Measurements from ENCODE around the gene DERL2.

The DERL2 gene

DNA sequence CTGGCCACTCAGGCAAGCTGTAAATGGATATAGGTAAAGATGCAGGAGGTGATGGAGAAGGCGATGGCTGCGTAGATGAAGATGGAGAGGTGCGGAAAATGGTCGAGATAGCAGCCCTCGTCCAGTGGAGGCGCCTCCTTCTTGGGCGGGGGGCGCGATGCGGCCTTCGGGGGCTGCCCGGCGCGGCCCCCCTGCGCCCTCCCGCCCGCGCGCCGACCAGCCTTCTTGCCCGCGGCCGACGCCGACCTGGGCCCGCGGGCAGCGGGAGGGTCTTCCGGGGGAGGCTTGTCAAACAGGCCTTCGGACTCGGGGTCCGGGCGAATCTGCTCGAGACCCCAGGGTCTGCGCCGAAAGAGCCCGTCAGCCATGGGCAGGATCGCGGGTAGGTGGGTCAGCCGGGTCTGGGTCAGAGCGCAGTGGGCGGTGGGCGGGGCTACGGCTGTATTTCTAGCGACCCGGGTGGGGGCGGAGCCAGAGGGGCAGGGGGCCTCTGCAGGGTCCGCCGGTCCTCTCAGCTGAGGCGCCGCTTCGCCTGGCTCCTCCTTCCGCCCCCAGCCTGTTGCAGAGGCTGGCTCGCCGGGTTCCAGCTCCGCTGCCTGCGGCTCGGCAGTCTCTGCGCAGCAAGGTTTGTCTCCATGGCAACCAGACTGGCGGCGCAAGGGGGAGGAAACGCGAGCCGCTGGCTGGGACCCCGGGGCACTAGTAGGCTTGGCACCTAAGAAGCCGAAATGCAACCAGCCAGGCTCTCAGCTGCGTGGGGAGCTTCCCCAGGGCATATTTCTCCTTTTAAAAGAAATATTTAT lies 14.8 kb upstream of the DERL2 start:
- peak; percentile 97 for DNase-seq

DNA sequence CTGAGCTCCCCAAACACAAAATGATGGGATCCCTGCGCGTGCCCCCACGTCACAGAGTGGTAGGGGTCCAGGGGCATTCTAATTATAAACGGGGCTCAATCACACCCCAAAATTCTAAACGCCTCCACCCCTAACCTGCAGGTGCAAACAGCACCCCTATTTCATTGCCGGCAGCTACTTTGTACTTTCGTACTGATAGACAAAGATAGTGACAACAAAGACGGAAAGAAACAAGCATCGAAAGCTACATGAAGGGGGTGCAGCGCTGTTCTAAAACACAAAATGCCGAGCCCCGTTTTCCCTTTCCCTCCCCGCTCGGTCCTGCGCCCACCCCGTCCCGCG lies 14.2 kb upstream of the DERL2 start:
- DNase-seq: no peak

DNA sequence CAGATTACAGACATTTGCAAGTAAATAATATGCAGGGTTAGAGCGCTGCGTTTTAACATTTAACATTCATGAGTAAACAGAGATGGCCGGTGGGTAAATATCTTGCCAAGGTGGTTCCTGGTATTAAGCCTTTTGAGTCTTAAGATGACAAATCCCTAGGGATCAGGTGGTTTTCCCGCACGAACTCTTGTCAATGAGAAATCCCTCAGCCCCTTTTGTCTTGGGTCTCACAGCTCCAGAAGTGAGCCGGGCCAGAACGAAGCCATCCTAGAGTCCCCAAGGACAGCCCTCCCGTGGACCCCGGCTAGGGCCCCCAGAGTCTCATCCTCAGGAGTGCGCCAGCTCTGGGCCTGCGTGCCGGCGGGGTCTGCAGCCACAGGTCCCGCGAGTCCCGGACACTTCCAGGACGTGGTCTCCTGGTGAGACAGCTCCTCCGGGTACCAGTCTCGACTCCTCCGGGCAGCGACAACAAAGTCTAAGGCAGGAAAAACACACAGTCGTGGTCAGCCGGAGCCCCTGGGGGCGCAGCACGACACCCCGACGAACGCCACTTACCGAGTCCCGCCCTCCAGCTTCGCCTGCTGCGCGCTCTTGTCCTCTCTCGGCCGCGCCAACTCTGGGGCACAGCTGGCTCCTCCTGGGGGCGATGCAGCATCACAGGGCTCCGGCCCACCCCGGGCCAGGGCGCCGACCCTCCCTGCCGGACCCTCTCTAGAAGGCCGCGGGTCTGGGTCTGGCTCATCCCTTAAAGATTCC lies 13.7 kb upstream of the DERL2 start:
- peak; percentile 39 for DNase-seq

- no peak for DNase-seq
Measured at GRCh38 chr17:5492970-5493369, 7.0 kb upstream of the DERL2 start.

- no peak for DNase-seq
Measured at GRCh38 chr17:5488752-5489151, 2.8 kb upstream of the DERL2 start.

DNA sequence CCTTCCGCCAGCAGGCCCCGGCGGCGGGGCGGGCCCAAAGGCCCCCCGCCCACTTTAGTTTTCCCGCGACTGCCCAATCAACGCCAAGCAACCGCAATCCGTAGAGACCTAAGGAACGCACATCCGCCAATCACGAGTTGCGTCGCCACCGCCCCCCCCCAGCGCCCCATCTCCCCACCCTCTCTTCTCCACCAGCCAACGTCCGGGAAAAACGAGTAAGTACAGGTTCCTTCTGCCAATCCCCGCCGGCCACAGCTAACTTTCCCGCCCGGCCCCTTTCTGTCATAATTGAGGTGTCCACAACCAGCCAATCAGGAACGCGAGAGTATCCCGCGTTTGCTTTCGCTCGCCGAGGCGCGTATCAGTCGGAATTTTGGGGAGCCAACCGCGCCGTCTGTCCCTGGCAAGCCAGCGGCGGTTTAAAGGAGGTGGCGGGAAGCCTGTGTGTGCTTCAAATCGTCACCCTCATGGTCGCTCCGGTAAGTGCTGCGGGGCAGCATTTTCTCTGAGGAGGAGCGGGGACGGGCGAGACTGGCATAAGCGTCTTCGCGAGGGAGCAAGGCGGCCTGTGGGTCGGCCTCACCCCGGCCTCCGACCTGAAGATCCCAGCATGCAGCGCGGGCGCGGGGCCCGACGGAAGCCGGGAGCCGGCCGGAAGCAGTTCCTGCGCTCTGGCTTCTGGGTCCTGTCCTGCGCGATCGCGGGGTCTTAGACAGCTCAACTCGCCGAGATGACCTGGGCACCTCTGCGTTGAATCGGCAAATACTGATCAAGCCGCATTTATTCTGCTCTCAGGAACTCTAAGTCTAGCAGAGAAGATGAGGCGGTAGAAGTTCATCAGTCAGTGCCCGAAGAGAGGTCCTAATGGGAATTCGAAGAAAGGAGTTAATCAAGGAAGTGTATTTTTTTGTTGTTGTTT lies 487 bp upstream of the DERL2 start, which contains the start of gene MIS12:
Gene MIS12, plus strand, starts transcription at position 361 of the 919 bp plus-strand sequence. CDS start 2,297 bp downstream, outside the sequence.
- DNase-seq: peak; percentile 99

DNA sequence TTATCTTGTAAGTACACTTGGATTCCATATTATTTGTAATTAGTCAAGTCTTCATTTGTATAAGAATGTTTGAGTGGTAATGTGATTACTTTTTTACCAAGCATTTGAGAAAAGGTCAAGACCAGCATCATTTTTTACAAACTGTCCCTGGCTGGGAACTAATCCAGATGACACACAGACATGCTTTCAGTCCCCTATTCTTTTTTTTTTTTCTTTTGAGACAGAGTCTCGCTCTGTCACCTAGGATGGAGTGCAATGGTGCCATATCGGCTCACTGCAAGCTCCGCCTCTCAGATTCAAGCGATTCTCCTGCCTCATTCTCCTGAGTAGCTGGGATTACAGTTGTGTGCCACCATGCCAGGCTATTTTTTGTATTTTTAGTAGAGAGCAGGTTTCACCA lies 4.5 kb downstream of the DERL2 start:
- DNase-seq: no peak

GRCh38 chr17:5480962-5481361 lies 5.0 kb downstream of the DERL2 start:
- DNase-seq: no peak

- DNase-seq: no peak
Measured at GRCh38 chr17:5478992-5479391, 7.0 kb downstream of the DERL2 start.

DNA sequence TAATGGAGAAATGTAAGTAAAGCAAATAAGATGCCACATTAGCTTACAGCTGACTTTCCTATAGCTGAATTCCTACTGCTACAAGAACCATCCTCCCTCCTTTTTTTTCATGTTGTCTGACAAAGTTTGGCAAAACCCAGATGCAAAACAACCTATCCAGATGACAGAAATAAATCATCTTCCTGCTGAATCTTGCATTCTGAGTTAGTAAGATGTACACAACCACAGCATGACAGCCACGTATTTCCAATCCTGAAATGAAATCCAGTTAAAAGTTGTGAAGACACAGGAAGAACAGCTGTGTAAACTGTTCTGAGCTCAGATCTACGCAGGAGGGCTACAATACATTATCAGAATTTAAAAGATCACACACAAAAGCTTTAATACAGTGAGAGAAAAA lies 12.1 kb downstream of the DERL2 start:
- DNase-seq: no peak

GRCh38 chr17:5472511-5472910 lies 13.5 kb downstream of the DERL2 start:
- DNase-seq: no peak

DNA sequence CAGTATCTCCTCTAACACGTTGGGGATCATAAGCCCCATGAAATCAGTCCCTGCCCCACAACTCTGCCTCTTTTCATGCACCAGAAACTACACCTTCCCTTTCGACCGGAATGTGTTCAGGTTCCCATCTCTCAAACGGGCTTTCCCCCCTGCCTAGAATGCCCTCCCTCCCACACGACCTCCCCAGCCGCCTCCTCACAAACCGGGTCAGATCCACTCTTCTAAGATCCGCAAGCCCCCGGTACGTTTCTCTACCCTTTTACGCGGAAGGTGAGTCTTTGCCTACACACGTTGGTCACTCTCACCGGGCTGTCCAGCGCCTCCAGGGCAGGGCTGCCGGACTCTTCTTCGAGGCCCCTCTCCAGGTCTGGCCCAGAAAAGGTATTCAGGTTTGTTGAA lies 17.9 kb downstream of the DERL2 start:
- DNase-seq: no peak

GRCh38 chr17:5467416-5467815 lies 18.6 kb downstream of the DERL2 start:
- no peak for DNase-seq

GRCh38 chr17:5466295-5466694 lies 19.7 kb downstream of the DERL2 start:
- no peak for DNase-seq

DNA sequence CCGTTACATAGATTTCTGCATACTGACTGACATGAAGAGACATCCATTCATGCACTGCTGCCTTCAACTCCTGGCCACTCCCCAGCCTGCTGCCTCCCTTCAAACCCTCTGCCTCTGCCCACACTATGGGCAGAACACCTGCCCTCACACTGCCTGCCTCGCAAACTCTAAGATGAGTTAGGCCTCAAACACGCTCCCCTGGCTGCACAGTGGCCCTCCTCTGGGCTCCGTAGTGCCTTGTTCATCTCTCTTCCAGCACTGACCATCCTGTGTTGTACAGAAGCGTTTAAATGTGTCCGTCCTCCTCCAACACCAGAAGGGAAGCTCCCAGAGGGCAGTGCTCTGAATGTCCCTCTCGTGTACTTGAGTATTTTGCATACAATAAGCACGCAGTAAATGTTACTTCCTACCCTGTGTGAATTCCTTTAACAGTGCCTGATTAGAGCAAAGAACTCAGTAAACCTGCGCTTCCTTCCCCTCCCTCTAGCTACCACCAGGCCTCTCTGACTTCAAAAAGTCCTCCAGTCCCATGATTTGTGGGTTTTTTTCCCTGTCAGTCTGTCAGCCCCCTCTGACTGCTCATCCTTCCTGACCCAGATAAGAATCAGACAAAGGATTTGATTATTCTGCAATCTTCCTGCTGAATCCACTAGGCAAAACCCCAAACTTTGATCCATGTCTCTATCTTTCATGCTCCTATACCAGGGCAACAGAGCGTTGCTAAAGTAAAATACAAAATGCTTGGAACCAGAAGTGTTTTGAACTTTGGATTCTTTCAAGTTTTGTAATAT lies 21.1 kb downstream of the DERL2 start:
- DNase-seq: no peak

GRCh38 chr17:5446786-5447185 lies 39.2 kb downstream of the DERL2 start:
- DNase-seq: no peak

DNA sequence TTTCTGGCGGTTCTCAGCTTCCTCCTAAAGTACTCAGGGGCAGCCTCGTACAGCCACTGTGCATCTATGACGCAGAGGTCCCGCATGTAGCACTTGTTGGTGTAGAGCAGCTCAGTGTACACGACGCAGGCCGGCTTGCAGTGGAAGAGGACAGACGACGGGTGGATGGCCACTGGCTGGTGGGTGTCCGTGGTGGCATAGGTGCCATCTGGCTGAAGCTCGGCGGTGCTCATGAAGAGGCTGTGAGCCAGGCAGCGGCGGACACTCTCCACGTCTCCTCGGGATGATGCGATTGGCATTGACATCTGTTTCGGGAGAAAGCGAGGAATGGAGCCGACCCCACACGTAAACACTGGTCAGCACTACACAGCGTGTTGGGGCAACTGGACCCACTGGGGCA lies 41.8 kb downstream of the DERL2 start:
- DNase-seq: no peak

DNA sequence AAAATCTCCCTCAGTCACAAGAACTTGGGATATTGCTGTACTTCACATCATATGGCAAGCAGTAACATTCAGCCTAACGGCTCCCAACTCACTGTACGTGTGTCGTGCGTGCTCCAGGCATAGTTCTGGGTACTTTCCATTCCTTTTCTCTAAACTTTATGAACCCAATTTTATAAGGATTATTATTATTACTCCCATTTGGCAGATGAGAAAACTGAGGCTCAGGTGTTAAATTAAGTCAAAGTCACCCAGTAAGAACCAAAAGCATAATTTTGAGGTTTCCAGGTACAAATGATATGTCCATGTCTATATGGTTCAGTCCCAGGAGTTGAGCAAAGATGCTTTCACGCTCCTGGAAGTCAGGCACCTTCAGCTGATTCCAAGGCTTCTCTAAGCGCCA lies 42.2 kb downstream of the DERL2 start:
- DNase-seq: no peak

DNA sequence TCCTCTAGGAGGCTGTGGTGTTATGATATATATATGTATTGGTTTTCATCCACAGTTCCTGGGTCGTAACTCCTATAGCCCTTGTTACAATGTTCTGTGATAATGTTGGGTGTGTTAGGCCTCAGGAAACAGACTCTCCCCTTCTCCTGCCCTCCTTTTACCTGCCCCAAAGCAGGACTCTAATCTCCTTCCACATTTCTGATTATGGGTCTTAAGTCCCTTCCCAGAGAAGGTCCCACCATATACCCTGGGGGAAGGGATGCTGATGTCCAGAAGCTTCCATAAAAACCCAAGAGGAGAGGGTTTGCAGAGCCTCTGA lies 46.6 kb downstream of the DERL2 start:
- DNase-seq: no peak

GRCh38 chr17:5438716-5439445 lies 47.1 kb downstream of the DERL2 start, which contains the start of gene C1QBP:
TSS of gene C1QBP (minus strand) at chr17:5439155. CDS start at chr17:5439073, 82 bp downstream.
- peak; percentile 92 for DNase-seq

DNA sequence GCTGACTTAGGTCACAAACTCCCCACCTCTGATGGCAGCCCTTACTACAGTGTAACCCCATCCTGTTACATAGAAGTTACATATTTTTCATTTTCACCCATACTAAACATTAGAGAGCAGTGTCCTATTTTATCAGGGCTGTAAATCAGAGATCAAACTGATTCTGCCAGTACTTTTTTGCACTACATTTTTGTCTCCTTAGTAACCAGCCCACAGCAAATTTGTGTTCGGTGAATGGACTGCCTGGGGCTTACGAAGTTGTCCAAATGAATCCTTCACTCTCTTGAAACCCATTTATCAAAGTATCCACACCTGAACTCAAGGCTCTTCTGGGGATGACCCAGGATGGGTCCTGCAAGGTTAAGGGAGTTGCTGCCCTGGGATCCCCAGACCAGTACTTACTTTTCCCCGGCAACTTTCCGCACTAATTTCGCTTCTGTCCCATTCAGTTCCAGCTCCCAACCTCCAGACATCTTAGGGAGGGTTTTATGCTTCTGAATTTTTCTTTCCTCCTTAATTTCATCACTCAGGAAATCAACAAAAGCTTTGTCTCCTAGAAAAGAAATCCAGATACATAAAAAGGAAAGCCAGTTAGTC lies 48.2 kb downstream of the DERL2 start:
- DNase-seq: no peak
